Neuron (in vitro differentiated cells): ENCODE results near the gene RBM15.

Experiments used
- H2AFZ ChIP-seq: one replicate; pipeline ENCODE4 v1.6.1; 2013; ENCODE audit warnings: low read depth, mild to moderate bottlenecking, inconsistent platforms, low read length, moderate library complexity
- H3K27me3 ChIP-seq: one replicate; pipeline ENCODE4 v1.6.1; 2013; ENCODE audit warnings: low read length; ENCODE audit not compliant: insufficient read depth
- H3K36me3 ChIP-seq: one replicate; pipeline ENCODE4 v1.6.1; 2013; ENCODE audit warnings: low read length; ENCODE audit not compliant: insufficient read depth
- H3K4me1 ChIP-seq: one replicate; pipeline ENCODE4 v1.6.1; 2013; ENCODE audit warnings: low read length; ENCODE audit not compliant: insufficient read depth
- H3K4me3 ChIP-seq: 2 replicates; pipeline ENCODE4 v1.5.1; 2013; ENCODE audit warnings: mild to moderate bottlenecking, low read length, moderate library complexity
- H3K9me3 ChIP-seq: one replicate; pipeline ENCODE4 v1.6.1; 2013; ENCODE audit warnings: low read length

The RBM15 gene

DNA sequence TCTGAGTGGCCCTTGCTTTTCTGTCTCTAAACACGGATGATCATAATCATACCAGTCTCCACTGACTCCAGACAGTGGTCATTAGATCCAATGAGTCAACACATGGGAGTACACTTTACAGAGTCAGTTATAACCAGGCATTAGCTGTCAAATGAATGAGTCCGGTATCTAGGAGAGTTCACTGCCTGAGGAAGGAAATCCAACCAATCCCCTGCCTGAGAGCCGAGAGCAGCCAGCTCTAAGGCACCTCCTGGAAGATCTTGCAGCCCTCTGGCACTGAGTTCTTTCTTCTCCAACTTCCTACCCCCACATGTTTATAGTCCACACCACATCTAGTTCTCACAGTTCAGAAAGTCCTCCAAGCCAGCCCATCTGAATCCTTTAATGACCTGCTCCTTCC lies 29.4 kb upstream of the RBM15 start:
- H3K27me3 ChIP-seq, result peaks cover 8% of the 10 kb centered on the region
- H2AFZ ChIP-seq, result no peak overlapping the region
- no peaks in the 10 kb centered on the region for H3K9me3 ChIP-seq
- no peaks in the 10 kb centered on the region for H3K4me1 ChIP-seq
- no peaks in the 10 kb centered on the region for H3K36me3 ChIP-seq
- no peak overlapping the region for H3K4me3 ChIP-seq

DNA sequence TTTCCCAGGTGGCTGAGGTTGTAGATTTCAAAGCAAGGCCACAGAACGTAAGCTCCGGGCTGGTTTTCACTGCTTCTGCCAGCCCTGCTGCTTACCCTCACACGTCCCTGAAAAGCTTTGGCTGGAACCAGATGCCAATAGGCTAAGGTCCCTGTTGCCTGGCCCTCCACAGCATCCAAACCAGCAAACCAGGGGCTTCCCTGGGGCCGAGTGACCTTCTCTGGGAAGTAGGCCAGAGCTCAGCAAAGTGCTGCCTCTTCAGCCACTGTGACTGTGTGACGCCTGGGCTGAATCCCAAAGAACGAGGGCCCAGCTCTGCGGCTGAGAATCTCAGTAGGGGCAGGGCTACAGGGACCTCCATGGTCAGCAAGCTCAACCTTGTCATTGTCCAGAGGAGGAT lies 28.9 kb upstream of the RBM15 start:
- H3K9me3 ChIP-seq, result no peaks in the 10 kb centered on the region
- H3K4me3 ChIP-seq, result no peak overlapping the region
- H3K27me3 ChIP-seq, result peaks cover 3% of the 10 kb centered on the region
- H3K4me1 ChIP-seq, result no peaks in the 10 kb centered on the region
- H3K36me3 ChIP-seq, result no peaks in the 10 kb centered on the region
- no peak overlapping the region for H2AFZ ChIP-seq

DNA sequence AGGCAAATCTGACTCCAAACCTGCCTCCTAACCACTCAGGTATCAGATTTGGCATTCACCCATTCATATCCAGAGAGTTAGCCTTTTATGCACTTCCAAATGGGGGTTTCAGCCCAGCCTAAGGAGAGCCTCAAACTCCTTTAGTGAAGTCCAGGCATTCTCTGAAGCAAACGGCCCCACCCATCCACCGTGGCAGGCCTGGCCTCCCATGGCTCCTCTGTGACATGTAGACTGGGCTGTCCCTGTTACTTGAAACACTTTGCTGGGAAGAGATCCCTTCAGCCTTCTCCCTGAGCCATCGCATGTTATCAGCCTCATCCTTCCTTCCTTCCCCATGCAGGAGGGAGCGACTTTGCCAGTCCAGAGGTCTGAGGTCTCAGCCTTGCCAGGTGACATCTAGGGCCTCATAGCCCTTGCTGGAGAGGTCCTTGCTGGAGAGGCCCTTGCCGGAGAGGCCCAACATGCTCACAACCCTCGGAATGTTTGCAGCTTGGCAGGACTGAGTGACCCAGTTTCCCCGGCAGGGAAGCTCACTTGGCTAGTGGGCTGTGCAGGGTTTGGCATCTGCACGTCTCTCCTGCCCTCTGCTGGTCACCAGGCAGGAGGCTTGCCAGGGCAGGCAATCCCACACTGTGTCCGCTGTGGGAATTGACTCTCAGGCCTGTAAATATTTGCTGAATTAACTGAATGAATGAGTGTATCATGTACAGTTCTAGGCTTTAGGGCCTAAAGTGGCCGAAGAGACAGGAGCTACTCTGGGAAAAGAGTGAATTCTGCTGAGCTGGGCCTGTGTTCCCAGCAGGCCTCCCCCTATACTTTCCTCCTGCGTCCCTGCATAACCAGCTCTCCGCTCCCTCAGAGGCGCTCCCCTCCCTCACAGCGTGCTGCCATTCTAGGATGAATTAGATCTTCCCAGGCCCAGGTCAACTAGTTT lies 26.7 kb upstream of the RBM15 start:
- H2AFZ ChIP-seq, result no peak overlapping the region
- no peaks in the 10 kb centered on the region for H3K4me1 ChIP-seq
- H3K4me3 ChIP-seq, result no peak overlapping the region
- no peaks in the 10 kb centered on the region for H3K36me3 ChIP-seq
- H3K27me3 ChIP-seq, result peaks cover 2% of the 10 kb centered on the region
- no peaks in the 10 kb centered on the region for H3K9me3 ChIP-seq

DNA sequence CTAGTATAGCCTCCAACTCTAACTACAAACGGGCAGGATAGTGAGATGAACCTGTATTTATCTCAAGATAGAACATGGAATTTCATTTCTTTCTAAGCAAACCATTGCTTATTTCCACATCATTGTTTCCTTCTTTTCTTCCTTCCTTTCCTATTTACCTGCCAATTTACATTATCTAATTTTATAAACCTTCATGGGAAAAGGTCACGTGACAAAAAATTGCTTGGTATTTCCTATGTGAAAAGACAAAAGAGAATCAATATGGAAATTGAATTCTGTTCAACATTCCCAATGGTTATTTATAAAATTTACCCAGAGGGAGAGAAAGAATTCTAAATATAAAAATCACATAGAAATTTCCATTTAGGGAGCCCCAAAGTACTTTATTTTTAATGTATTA lies 22.4 kb upstream of the RBM15 start:
- Histone ChIP-seq H3K27me3 (no peaks in the 10 kb centered on the region), H3K4me3 (no peak overlapping the region), H3K4me1 (no peaks in the 10 kb centered on the region), H3K9me3 (no peaks in the 10 kb centered on the region), H2AFZ (no peak overlapping the region), H3K36me3 (no peaks in the 10 kb centered on the region)

DNA sequence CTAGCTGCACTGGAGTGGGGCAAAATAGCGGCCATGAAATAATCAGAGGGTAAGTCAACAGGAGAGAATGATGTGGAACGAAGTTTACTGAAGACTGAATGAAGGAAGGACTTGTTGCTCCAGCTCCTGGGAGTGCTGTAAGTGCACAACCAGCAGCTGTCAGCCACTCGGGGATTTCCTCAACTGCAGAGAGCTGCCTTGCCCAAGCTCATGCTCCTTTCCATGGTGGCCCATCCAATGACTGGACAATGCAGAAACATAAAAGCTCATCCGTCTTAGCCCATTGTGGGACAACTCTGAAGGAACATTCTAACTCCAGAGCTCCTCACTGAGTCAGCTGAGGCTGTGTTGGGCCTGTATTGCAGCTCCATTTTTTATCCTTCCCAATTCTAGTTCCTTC lies 21.1 kb upstream of the RBM15 start:
- no peaks in the 10 kb centered on the region for H3K36me3 ChIP-seq
- H2AFZ ChIP-seq, result no peak overlapping the region
- no peaks in the 10 kb centered on the region for H3K4me1 ChIP-seq
- H3K9me3 ChIP-seq, result no peaks in the 10 kb centered on the region
- no peak overlapping the region for H3K4me3 ChIP-seq
- no peaks in the 10 kb centered on the region for H3K27me3 ChIP-seq

DNA sequence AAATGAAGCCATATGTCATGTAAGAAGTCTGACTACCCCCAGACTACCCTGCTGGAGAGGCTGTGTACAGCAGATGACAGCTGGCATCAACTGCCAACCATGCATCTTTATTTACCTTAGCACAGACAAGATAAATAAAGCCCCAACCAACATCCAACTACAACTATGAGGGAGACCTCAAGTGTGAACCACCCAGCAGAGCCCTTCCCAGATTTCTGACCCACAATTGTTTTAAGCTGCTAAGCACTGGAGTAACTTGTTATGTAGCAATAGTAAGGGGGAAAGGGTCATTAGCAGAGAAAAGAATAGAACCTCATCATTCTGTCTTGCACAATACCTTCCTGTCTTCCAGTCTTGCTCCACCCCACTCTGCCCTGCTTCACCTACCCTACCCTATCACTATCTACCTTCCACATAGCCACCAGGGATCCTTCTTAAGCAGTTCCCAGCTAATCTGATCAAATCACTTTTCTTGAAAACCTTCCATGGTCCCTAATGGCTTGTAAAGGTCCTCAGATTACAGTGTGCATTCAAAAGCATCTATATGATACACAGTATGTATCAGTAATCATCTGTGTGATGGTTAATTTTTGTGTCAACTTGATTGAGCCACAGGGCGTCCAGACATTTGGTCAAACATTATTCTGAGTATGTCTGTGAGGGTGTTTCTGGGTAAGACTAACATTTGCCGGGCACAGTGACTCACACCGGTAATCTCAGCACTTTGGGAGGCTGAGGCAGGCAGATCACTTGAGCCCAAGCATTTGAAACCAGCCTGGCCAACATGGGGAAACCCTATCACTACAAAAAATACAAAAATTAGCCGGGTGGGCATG lies 19.6 kb upstream of the RBM15 start:
- Histone ChIP-seq H3K9me3 (no peaks in the 10 kb centered on the region), H3K4me1 (no peaks in the 10 kb centered on the region), H3K36me3 (no peaks in the 10 kb centered on the region), H3K4me3 (no peak overlapping the region), H3K27me3 (no peaks in the 10 kb centered on the region), H2AFZ (no peak overlapping the region)

DNA sequence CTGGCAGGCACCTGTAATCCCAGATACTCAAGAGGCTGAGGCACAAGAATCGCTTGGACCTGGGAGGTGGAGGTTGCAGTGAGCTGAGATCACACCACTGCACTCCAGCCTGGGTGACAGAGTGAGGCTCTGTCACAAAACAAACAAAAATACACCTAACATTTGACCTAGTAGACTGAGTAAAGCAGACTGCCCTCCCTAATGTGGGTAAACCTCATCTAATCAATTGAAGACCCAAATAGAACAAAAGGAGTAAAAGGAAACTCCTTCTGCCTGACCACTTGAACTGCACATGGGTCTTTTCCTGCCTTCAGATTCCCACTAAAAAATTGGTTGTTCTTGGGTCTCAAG lies 19.0 kb upstream of the RBM15 start:
- no peaks in the 10 kb centered on the region for H3K9me3 ChIP-seq
- no peak overlapping the region for H3K4me3 ChIP-seq
- no peak overlapping the region for H2AFZ ChIP-seq
- H3K27me3 ChIP-seq, result no peaks in the 10 kb centered on the region
- no peaks in the 10 kb centered on the region for H3K36me3 ChIP-seq
- H3K4me1 ChIP-seq, result no peaks in the 10 kb centered on the region

DNA sequence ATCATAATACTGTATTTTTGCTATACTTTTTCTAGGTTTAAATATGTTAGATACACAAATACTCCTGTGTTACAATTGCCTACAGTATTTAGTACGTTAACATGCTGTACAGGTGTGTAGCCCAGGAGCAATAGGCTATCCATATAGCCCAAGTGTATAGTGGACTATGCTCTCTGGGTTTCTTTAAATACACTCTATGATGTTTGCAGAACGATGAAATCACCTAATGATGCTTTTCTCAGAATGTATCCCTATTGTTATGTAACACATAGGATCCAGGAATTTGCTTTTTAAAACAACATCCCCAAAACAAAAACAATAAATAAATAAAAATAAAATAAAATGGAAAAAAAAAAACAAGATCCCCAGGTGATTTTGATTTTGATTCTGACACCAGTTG lies 18.1 kb upstream of the RBM15 start:
- no peak overlapping the region for H3K4me3 ChIP-seq
- no peaks in the 10 kb centered on the region for H3K4me1 ChIP-seq
- H2AFZ ChIP-seq, result no peak overlapping the region
- no peaks in the 10 kb centered on the region for H3K9me3 ChIP-seq
- no peaks in the 10 kb centered on the region for H3K27me3 ChIP-seq
- no peaks in the 10 kb centered on the region for H3K36me3 ChIP-seq

DNA sequence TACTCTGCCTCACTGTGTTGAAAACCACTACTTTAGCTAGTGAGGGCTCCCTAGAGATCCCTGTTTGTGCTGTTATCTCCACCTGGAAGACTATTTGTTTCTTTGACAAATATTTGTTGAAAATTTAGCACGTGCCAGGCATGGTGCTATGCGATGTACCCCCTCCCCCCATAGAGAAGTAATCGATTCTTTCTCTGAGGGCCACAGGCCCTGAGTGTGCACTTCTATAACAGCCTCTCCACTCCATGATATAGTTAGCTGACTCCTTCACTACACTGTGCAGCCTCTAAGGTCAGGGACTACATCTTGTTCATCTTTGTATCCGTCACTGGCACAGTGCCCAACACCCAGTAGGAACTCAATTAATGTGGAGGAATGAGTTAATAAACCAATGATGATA lies 17.3 kb upstream of the RBM15 start:
- H2AFZ ChIP-seq, result no peak overlapping the region
- H3K36me3 ChIP-seq, result no peaks in the 10 kb centered on the region
- H3K9me3 ChIP-seq, result no peaks in the 10 kb centered on the region
- H3K4me3 ChIP-seq, result no peak overlapping the region
- H3K4me1 ChIP-seq, result no peaks in the 10 kb centered on the region
- H3K27me3 ChIP-seq, result no peaks in the 10 kb centered on the region

DNA sequence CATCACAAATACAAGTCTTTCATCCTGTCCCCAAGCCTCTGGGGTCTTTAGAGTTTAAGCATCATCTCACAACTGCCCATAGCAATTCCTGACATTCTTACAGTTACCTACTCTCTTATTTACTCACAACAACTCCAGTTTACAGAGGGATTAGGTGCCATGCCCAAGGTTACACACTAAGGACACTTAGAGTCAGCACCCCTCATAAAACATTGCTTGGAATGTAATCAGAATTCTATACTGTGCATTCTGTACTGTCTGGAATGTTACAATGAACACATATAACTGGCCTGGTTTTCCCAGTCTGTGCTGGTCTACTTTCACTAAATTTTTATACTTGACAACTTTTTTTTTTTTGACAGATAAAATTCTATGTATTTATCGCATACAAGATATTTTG lies 14.5 kb upstream of the RBM15 start:
- Histone ChIP-seq H3K4me1 (no peaks in the 10 kb centered on the region), H3K4me3 (no peak overlapping the region), H3K27me3 (no peaks in the 10 kb centered on the region), H2AFZ (no peak overlapping the region), H3K9me3 (no peaks in the 10 kb centered on the region), H3K36me3 (no peaks in the 10 kb centered on the region)

DNA sequence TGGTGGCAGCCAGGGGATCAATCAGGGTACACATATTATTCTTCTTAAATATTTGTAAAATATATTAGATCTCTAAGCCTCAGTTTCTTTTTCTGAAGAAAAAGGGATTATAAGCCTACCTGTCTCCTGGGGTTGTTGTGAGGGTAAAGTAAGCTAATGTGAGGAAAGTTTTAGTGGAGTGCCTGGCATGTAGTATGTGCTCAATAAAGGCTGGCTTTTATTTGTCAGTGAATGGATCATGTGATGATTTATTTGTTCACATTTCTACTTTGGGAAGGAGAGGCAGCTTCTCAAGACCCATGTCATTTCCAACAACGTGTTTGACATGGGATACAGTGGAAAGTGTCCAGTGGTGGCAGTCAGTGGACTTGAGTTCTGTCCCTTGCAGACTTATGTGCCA lies 12.4 kb upstream of the RBM15 start:
- no peaks in the 10 kb centered on the region for H3K9me3 ChIP-seq
- H3K4me3 ChIP-seq, result no peak overlapping the region
- no peaks in the 10 kb centered on the region for H3K27me3 ChIP-seq
- H2AFZ ChIP-seq, result no peak overlapping the region
- no peaks in the 10 kb centered on the region for H3K4me1 ChIP-seq
- no peaks in the 10 kb centered on the region for H3K36me3 ChIP-seq

DNA sequence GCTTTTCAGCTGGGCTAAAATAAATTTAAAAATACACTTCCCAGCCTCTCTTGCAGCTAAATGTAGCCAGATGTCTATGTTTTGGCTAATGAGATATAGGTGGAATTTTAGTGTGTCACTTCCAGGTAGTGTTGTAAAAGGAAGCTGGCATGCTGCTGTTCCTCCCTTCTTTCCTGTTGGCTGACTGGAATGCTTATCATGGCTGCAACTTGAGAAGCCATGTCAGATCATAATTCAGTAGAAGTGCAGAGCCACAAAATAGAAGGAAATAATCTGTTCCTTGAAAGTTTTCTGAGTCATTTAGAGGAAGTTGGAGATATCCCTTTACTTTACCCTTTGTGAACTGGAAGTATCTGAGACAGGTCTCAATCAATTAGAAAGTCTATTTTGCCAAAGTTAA lies 10.9 kb upstream of the RBM15 start:
- Histone ChIP-seq H3K4me3 (no peak overlapping the region), H3K4me1 (no peaks in the 10 kb centered on the region), H2AFZ (no peak overlapping the region), H3K27me3 (no peaks in the 10 kb centered on the region), H3K36me3 (no peaks in the 10 kb centered on the region), H3K9me3 (no peaks in the 10 kb centered on the region)

DNA sequence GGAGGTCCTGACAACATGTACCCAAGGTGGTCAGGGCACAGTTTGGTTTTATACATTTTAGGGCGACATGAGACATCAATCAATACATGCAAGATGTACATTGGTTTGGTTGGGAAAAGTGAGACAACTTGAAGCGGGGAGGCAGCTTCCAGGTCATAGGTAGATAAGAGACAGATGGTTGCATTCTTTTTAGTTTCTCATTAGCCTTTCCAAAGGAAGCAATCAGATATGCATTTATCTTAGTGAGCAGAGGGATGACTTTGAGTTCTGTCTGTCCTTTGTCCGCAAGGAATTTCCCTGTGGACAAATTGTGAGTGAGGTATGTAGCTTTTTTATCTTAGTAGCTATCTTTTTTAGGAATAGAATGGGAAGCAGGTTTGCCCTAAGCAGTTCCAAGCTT lies 10.5 kb upstream of the RBM15 start:
- Histone ChIP-seq H3K27me3 (no peaks in the 10 kb centered on the region), H3K4me1 (no peaks in the 10 kb centered on the region), H2AFZ (no peak overlapping the region), H3K36me3 (no peaks in the 10 kb centered on the region), H3K4me3 (no peak overlapping the region), H3K9me3 (no peaks in the 10 kb centered on the region)
